Tibial artery (tissue), 4 donors: ENCODE measurements around the gene CLSTN1.
A peak's percentile ranks its signal among the peaks of the same experiment; 100 is the strongest.

Source experiments
- DNase-seq, 2 donors: peaks; one replicate each; pipeline ENCODE4 v3.0.0-alpha.2; 2019
- H3K27ac ChIP-seq, 2 donors: fragments of 200-600 bp; sonication (generic) in 1 of 2; 1 replicate in 1 of 2; 2 replicates in 1 of 2; pipeline ENCODE4 v1.5.1; 2018 to 2019; ENCODE audit warnings: mild to moderate bottlenecking in 1 of 2
- H3K27me3 ChIP-seq, 2 donors: fragments of 200-600 bp; sonication (generic) in 1 of 2; one replicate each; pipeline versions ENCODE4 v1.5.1 to v1.6.0; 2016 to 2019
- H3K36me3 ChIP-seq, 3 donors: fragments of 200-600 bp; sonication (generic) in 2 of 3; one replicate each; pipeline ENCODE4 v1.5.1; 2016 to 2019; ENCODE audit warnings: mild to moderate bottlenecking in 2 of 3
- H3K4me1 ChIP-seq, 4 donors: fragments of 200-600 bp; sonication (generic) in 2 of 4; 1 replicate in 3 of 4; 2 replicates in 1 of 4; pipeline ENCODE4 v1.5.1; 2016 to 2019
- H3K4me3 ChIP-seq, 2 donors: fragments of 200-600 bp; sonication (generic) in 1 of 2; 1 replicate in 1 of 2; 2 replicates in 1 of 2; pipeline ENCODE4 v1.5.1; 2018 to 2019; ENCODE audit warnings: mild to moderate bottlenecking in 2 of 2
- H3K9me3 ChIP-seq, 3 donors: fragments of 200-600 bp; sonication (generic) in 1 of 3; one replicate each; pipeline ENCODE4 v1.5.1; 2016 to 2019
- intact Hi-C: fragments of 100-400 bp; cut with DNase I; formaldehyde crosslinking; loops from one replicate; pipeline ENCODE4 v1.15.0; 2023; ENCODE audit warnings: low total_unique reads
- TF ChIP-seq, protein P1 (sequence below), 2 experiments: fragments of 200-600 bp in 1 of 2; fragments of 450-650 bp in 1 of 2; IDR thresholded peaks; one replicate each; pipeline ENCODE4 v1.5.1; 2017 to 2019; ENCODE audit warnings: antibody characterized with exemption in 2 of 2, mild to moderate bottlenecking in 1 of 2, moderate library complexity in 1 of 2

CLSTN1 gene

DNA sequence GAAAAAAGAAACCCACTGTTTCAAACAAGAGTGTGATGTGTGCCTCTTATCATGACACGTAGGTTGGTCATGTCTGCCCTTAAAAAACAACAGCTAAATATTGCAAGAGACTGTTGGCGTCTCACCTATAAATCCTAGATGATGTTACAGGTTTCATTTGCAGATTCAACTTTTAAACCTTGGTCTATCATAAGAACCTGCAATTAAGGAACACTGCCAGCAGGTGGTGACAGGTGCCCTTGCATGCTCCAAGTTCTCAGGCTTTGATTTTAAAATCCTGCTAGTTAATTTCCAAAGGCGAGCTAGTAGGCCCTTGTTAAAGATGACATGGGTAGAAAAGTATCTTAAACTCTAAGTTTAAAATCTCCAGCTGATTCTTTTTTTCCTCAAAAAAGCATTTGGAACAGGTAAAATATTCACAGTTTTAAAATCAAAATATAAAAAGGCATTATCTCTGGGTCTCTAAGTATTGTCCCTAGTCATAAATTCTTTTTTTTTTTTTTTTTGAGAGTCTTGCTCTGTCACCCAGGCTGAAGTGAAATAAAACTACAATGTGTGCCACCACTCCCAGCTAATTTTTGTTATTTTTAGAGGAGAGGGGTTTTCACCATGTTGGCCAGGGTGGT is 39.1 kb downstream of the CLSTN1 start:
- no peak overlapping the region for H3K27ac ChIP-seq
- H3K9me3 ChIP-seq = no peaks in the 10 kb centered on the region
- no peaks in the 10 kb centered on the region for H3K4me1 ChIP-seq
- intact Hi-C loops = loop anchor here (2.0 kb wide), 1 partner anchor 82 kb away; no protein-coding TSS in a partner anchor
- no peak overlapping the region for H3K4me3 ChIP-seq
- no peaks in the 10 kb centered on the region for H3K36me3 ChIP-seq
- TF ChIP-seq, protein P1, sequence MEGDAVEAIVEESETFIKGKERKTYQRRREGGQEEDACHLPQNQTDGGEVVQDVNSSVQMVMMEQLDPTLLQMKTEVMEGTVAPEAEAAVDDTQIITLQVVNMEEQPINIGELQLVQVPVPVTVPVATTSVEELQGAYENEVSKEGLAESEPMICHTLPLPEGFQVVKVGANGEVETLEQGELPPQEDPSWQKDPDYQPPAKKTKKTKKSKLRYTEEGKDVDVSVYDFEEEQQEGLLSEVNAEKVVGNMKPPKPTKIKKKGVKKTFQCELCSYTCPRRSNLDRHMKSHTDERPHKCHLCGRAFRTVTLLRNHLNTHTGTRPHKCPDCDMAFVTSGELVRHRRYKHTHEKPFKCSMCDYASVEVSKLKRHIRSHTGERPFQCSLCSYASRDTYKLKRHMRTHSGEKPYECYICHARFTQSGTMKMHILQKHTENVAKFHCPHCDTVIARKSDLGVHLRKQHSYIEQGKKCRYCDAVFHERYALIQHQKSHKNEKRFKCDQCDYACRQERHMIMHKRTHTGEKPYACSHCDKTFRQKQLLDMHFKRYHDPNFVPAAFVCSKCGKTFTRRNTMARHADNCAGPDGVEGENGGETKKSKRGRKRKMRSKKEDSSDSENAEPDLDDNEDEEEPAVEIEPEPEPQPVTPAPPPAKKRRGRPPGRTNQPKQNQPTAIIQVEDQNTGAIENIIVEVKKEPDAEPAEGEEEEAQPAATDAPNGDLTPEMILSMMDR (IDR thresholded peaks at IDR 0.05) = peak; percentile 58 to 70
- no peak for DNase-seq
- no peaks in the 10 kb centered on the region for H3K27me3 ChIP-seq

DNA sequence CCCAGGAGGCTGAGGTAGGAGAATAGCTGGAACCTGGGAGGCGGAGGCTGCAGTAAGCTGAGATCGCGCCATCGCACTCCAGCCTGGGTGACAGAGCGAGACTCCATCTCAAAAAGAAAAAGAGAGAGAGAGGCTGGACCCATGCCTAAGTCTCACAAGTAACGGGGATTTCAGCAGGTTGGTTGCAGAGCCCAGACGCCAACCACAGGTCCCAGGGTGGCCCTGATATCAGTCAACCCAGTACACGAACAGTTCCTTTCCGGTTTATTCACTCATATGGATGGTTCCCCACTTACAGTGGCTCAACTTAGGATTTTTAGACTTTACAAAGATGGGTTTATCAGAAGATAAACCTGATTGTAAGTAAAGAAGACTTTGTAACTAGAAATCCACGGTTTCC is 40.9 kb downstream of the CLSTN1 start:
- intact Hi-C loops = no loop called here
- TF ChIP-seq, protein P1 (IDR thresholded peaks at IDR 0.05) = no peak
- DNase-seq = no peak
- no peaks in the 10 kb centered on the region for H3K4me1 ChIP-seq
- H3K9me3 ChIP-seq = no peaks in the 10 kb centered on the region
- no peaks in the 10 kb centered on the region for H3K36me3 ChIP-seq
- H3K27me3 ChIP-seq = no peaks in the 10 kb centered on the region
- no peak overlapping the region for H3K27ac ChIP-seq
- no peak overlapping the region for H3K4me3 ChIP-seq

DNA sequence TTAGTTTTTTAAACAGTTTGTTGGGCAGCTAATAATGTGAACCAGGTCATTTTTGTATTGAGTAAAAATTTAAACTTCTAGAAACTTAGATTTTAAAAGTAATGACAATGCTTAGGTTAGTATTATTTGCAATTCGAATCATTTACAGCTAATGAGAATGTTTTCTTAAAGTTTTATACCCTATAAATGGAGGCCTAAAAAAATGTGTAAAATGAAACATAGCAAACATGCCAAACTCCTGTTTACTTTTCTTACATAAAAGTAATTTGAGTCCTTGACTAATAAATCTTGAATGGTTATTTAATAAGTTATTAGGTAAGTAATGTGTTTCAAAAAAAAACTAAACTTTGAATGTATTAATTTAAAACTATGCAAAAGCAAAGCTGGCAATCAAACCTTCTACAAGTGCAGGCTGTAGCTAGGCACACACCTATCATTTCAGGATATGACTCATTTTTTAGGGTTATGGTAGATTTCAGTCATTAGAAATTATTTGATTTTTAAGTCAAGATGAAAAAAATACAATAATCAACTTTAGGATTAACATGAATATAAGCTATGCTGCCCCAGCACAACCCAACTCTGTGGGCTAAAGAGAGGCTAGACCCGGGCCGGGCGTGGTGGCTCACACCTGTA is 41.5 kb downstream of the CLSTN1 start:
- Histone ChIP-seq H3K27ac (no peak overlapping the region), H3K4me3 (no peak overlapping the region), H3K36me3 (no peaks in the 10 kb centered on the region), H3K9me3 (no peaks in the 10 kb centered on the region), H3K4me1 (no peaks in the 10 kb centered on the region), H3K27me3 (no peaks in the 10 kb centered on the region)
- DNase-seq = no peak
- intact Hi-C loops = no loop called here
- TF ChIP-seq, protein P1 (IDR thresholded peaks at IDR 0.05) = no peak

DNA sequence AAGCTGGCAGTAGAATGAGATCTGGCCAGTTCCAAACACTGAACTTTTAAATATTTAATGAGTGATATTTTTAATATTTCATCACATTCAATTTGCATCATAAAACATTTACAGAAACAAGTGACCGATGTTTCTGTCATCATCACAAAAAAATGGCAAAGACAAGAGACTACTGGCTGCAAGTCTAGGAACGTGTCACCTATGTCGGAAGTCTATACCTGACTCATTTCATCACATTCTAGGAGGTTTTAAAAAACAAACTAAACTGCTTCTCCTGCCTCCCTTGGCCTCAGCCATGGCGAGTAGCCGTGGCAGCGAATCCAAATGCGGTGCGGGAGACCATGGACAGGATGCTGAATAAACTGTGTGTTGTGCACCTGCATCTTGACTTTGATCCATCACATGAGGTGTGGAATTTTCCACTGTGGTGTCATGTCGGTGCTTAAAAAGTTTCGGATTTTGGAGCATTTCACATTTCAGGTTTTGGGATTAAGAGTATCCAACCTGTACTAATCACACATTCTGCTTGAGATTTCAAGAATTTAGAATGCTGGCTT is 43.1 kb downstream of the CLSTN1 start:
- Histone ChIP-seq H3K27ac (no peak overlapping the region), H3K9me3 (no peaks in the 10 kb centered on the region), H3K4me3 (no peak overlapping the region), H3K27me3 (no peaks in the 10 kb centered on the region), H3K36me3 (no peaks in the 10 kb centered on the region), H3K4me1 (no peaks in the 10 kb centered on the region)
- intact Hi-C loops = no loop called here
- TF ChIP-seq, protein P1 (IDR thresholded peaks at IDR 0.05) = no peak
- no peak for DNase-seq

DNA sequence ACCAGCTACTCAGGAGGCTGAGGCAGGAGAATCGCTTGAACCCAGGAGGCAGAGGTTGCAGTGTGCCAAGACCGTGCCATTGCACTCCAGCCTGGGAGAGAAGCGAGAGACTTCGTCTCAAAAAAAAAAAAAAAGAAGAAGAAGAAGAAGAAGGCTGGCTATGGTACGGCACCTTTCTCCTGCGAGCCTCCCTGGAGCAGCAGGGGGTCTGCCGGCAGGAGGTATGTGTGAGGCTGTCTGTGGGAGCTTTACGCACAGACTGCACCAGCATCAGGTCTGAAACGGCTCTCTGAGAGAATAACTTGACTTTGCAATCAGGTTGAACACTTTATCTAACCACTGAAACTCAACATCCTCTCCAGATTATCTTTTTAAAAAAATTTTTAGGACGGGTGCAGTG is 44.9 kb downstream of the CLSTN1 start:
- no peaks in the 10 kb centered on the region for H3K4me1 ChIP-seq
- H3K36me3 ChIP-seq = no peaks in the 10 kb centered on the region
- H3K27me3 ChIP-seq = no peaks in the 10 kb centered on the region
- H3K4me3 ChIP-seq = no peak overlapping the region
- no peak for DNase-seq
- H3K27ac ChIP-seq = no peak overlapping the region
- no peaks in the 10 kb centered on the region for H3K9me3 ChIP-seq
- intact Hi-C loops = no loop called here
- TF ChIP-seq, protein P1 (IDR thresholded peaks at IDR 0.05) = no peak
